ENCODE data around the gene GUCY1A1. TPM values are rescaled to one million over a fixed set of nuclear protein-coding genes. Genes with fewer than 3 reads are reported as not detected.

Gene GUCY1A1, protein sequence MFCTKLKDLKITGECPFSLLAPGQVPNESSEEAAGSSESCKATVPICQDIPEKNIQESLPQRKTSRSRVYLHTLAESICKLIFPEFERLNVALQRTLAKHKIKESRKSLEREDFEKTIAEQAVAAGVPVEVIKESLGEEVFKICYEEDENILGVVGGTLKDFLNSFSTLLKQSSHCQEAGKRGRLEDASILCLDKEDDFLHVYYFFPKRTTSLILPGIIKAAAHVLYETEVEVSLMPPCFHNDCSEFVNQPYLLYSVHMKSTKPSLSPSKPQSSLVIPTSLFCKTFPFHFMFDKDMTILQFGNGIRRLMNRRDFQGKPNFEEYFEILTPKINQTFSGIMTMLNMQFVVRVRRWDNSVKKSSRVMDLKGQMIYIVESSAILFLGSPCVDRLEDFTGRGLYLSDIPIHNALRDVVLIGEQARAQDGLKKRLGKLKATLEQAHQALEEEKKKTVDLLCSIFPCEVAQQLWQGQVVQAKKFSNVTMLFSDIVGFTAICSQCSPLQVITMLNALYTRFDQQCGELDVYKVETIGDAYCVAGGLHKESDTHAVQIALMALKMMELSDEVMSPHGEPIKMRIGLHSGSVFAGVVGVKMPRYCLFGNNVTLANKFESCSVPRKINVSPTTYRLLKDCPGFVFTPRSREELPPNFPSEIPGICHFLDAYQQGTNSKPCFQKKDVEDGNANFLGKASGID
- 10 to 100 TPM in 1 of 4 donors, 1 to 10 TPM in 3; 6.8 to 16.4 (median 8.0) TPM for total RNA-seq
- 1 to 10 TPM; 1.5 to 4.7 (median 2.3) TPM for polyA plus RNA-seq
- long read RNA-seq, donor 1, partial matches to known transcripts = 1 of 5 reads
- long read RNA-seq, donor 1, other reads (novel, unspliced or antisense) = 2 of 5 reads
- long read RNA-seq, donor 2, partial matches to known transcripts = 2 of 12 reads
- long read RNA-seq, donor 2, other reads (novel, unspliced or antisense) = 5 of 12 reads

DNA sequence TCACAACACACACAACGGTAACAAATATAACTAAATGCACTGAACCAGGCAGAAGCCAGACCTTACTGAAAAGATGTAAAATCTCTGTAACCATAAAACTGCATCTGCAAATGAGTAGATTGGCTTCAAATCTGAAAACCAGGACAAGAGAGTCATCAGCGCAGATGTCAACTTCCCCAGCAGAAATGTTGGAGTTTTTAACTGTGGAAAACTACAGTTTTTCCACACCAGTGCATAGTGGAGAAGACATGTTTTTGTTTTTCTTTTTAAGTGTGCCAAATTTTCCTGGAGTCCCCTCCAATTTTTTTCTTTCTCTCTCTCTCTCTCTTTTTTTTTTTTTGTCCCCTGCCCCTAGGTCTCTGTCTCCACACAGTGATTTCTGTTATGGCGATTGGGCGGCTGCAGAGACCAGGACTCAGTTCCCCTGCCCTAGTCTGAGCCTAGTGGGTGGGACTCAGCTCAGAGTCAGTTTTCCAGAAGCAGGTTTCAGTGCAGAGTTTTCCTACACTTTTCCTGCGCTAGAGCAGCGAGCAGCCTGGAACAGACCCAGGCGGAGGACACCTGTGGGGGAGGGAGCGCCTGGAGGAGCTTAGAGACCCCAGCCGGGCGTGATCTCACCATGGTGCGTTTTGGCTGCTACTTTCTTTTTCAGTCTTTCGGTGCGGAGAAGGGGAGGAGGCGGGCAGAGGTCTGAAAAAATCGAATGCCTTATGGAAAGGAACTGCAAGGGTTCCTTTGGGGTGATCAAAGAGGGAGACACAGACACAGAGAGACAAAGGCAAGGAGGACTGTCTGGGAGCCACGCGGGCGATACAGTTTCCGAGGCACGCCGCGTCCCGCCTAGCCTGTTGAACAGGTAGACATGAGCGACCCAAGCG is at the start of gene GUCY1A1:
Gene GUCY1A1 (plus strand): TSS at position 505 of the 878 bp plus-strand sequence. CDS start 30,020 bp downstream, outside the sequence.
- WGBS, 3 donors = 7 to 11% (median 7%) methylated on average over 25 of the region's 25 CpGs
- intact Hi-C loops (cut with DNase I) = loop anchor here in 1 of 2 donors (5.0 kb wide), 1 partner anchor 96 kb away; no protein-coding TSS in a partner anchor

DNA sequence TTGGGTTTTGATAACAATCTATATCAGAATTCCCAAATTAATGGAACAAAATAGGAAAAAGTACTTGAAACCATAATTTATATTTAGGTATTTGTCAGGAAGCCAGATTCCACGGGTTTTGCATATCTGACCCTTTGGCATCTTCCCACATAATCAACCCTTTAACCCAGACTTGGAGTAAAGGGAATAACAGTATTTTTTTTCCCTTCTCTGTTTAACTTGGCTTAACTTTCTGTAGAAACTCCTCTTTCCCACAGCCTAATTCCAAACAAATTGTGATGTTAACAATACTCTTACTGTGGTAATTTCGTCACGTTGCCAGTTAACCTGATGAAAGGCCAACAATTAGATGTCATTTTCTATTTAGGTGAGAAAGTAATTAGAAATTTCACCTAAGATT is 49.4 kb upstream of the GUCY1A1 start:
- DNase-seq (no peak), ATAC-seq (no peak)
- intact Hi-C loops (cut with DNase I) = no loop called here
- Histone ChIP-seq H3K27ac (no peak overlapping the region), H3K9me3 (no peaks in the 10 kb centered on the region), H3K4me1 (no peaks in the 10 kb centered on the region), H3K36me3 (ENCODE audit: insufficient read depth in 1 of 2, low read depth in 1 of 2) (no peaks in the 10 kb centered on the region), H3K4me3 (no peak overlapping the region), H3K27me3 (ENCODE audit: insufficient read depth in 3 of 3, low read length in 2 of 3) (no peaks in the 10 kb centered on the region)
- TF ChIP-seq, protein P1, sequence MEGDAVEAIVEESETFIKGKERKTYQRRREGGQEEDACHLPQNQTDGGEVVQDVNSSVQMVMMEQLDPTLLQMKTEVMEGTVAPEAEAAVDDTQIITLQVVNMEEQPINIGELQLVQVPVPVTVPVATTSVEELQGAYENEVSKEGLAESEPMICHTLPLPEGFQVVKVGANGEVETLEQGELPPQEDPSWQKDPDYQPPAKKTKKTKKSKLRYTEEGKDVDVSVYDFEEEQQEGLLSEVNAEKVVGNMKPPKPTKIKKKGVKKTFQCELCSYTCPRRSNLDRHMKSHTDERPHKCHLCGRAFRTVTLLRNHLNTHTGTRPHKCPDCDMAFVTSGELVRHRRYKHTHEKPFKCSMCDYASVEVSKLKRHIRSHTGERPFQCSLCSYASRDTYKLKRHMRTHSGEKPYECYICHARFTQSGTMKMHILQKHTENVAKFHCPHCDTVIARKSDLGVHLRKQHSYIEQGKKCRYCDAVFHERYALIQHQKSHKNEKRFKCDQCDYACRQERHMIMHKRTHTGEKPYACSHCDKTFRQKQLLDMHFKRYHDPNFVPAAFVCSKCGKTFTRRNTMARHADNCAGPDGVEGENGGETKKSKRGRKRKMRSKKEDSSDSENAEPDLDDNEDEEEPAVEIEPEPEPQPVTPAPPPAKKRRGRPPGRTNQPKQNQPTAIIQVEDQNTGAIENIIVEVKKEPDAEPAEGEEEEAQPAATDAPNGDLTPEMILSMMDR (IDR thresholded peaks at IDR 0.05) = no peak
- WGBS, 3 donors = 25 to 38% (median 32%) methylated on average over 3 of the region's 3 CpGs

More for the DNA sequence above, at the start of gene GUCY1A1:
- H3K4me3 ChIP-seq = peak within 1 kb of the TSS; percentile 67
- peak in 2 of 4 donors; percentile 44 to 46 for ATAC-seq
- H3K36me3 ChIP-seq (ENCODE audit: insufficient read depth in 1 of 2, low read depth in 1 of 2) = no peaks in the 10 kb centered on the region
- peaks cover 0 to 24% (median 6%) of the 10 kb centered on the region in 3 donors for H3K27me3 ChIP-seq (ENCODE audit: insufficient read depth in 3 of 3, low read length in 2 of 3)
- no peaks in the 10 kb centered on the region for H3K4me1 ChIP-seq
- DNase-seq = peak; percentile 16 to 39
- H3K27ac ChIP-seq = peak within 1 kb of the TSS; percentile 67
- H3K9me3 ChIP-seq = no peaks in the 10 kb centered on the region
- TF ChIP-seq, protein P1 (IDR thresholded peaks at IDR 0.05) = no peak

DNA sequence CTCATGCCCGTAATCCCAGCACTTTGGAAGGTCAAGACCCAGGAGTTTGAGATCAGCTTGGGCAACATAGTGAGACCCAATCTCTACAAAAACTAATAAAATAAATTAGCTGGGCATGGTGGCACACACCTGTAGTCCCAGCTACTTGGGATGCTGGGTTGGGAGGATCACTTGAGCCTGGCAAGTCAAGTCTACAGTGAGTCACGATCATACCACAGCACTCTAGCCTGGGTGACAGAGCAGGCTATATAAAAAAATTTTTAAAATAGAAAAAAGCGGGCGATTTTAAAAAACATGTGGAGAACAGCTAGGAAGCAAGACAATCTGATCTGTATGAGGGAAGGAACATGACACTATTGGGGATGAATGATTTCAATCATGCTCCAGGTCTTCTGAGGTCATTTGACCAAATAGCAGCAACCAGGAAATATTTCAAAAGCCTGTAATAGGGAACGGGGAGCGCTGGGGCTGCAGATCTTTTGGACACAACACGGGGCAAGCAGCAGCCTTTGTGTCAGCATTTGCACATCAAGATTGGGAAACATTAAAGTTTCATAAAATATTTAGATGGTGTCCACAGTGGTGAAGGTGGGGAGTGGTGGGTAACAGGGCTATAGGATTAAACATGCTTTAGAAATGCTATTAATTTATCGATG is 48.3 kb upstream of the GUCY1A1 start:
- H3K9me3 ChIP-seq = no peaks in the 10 kb centered on the region
- WGBS, 3 donors = 75 to 84% (median 82%) methylated on average over 8 of the region's 8 CpGs
- H3K36me3 ChIP-seq (ENCODE audit: insufficient read depth in 1 of 2, low read depth in 1 of 2) = no peaks in the 10 kb centered on the region
- H3K4me1 ChIP-seq = no peaks in the 10 kb centered on the region
- TF ChIP-seq, protein P1 (IDR thresholded peaks at IDR 0.05) = no peak
- H3K27me3 ChIP-seq (ENCODE audit: insufficient read depth in 3 of 3, low read length in 2 of 3) = no peaks in the 10 kb centered on the region
- no peak overlapping the region for H3K27ac ChIP-seq
- intact Hi-C loops (cut with DNase I) = no loop called here
- H3K4me3 ChIP-seq = no peak overlapping the region
- ATAC-seq (peak in 1 of 4 donors; percentile 27), DNase-seq (peak in 1 of 2 donors; percentile 53)

DNA sequence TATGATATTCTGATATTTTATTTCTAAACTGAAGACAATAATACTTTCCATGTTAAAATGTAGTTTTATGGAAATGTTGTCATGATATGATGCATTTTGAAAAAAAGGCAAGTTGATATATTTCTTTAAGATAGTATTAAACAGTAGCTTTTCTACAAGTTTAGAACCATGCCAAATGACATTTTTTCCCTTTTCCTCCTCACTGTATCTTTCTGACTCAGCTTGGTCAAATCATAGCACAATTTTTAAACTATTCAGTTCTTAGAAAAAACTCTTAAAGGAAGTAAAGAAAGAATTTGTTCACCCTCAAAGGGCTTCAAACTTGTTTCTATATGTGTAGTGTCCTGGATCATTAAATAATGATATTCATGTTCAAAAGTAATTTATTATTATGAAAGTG is 46.0 kb upstream of the GUCY1A1 start:
- H3K27ac ChIP-seq = no peak overlapping the region
- no peaks in the 10 kb centered on the region for H3K36me3 ChIP-seq (ENCODE audit: insufficient read depth in 1 of 2, low read depth in 1 of 2)
- ATAC-seq (no peak), DNase-seq (no peak)
- TF ChIP-seq, protein P1 (IDR thresholded peaks at IDR 0.05) = no peak
- H3K27me3 ChIP-seq (ENCODE audit: insufficient read depth in 3 of 3, low read length in 2 of 3) = no peaks in the 10 kb centered on the region
- H3K4me1 ChIP-seq = no peaks in the 10 kb centered on the region
- no peaks in the 10 kb centered on the region for H3K9me3 ChIP-seq
- H3K4me3 ChIP-seq = no peak overlapping the region
- intact Hi-C loops (cut with DNase I) = no loop called here
